Left renal cortex interstitium (tissue), 4 donors: Measurements from ENCODE around the gene PYM1. TPM values are rescaled to one million over a fixed set of nuclear protein-coding genes. Genes with fewer than 3 reads are reported as not detected.
"Not testable (repeated sequence)": the region's sequence is repeated elsewhere in the genome, so short reads cannot be mapped to it uniquely, and the experiment has no call there.

Experiments
- DNase-seq, 4 donors: peaks; one replicate each; pipeline ENCODE4 v3.0.0-alpha.2; 2013; ENCODE audit warnings: low read depth in 4 of 4, low spot score in 2 of 4, missing footprints in 1 of 4
- polyA plus RNA-seq, 4 donors: library from polyadenylated mRNA; unstranded; fragments of 120-200 nt; gene quantifications; one replicate each; pipeline ENCODE4 v1.2.1, GENCODE V29; 2013; ENCODE audit not compliant: insufficient read length in 4 of 4

Gene PYM1
- polyA plus RNA-seq, 4 donors = 34.9 to 41.9 (median 36.4) TPM

- DNase-seq = no peak
Observed at GRCh38 chr12:55915482-55915859, 12.2 kb downstream of the PYM1 start.

GRCh38 chr12:55912908-55913307 is 14.8 kb downstream of the PYM1 start:
- no peak for DNase-seq

GRCh38 chr12:55909513-55909884 is 18.2 kb downstream of the PYM1 start:
- no peak for DNase-seq

- DNase-seq = no peak
Observed at GRCh38 chr12:55908726-55909512, 18.8 kb downstream of the PYM1 start.

- no peak for DNase-seq
Observed at GRCh38 chr12:55906056-55906455, 21.6 kb downstream of the PYM1 start.

- DNase-seq = no peak
Observed at GRCh38 chr12:55901881-55902490, 25.7 kb downstream of the PYM1 start.

- DNase-seq = no peak
Observed at GRCh38 chr12:55899082-55899481, 28.6 kb downstream of the PYM1 start.

GRCh38 chr12:55893723-55894122 is 34.0 kb downstream of the PYM1 start:
- DNase-seq = no peak

GRCh38 chr12:55891310-55891709 is 36.4 kb downstream of the PYM1 start:
- DNase-seq = no peak

- no peak for DNase-seq
Observed at GRCh38 chr12:55885113-55885512, 42.6 kb downstream of the PYM1 start.

- no peak for DNase-seq
Observed at GRCh38 chr12:55877824-55878223, 49.9 kb downstream of the PYM1 start.

- DNase-seq = no peak
Observed at GRCh38 chr12:55875704-55876467, 51.8 kb downstream of the PYM1 start.

GRCh38 chr12:55874443-55874842 is 53.3 kb downstream of the PYM1 start:
- DNase-seq = no peak

GRCh38 chr12:55866454-55867004 is 61.2 kb downstream of the PYM1 start:
- DNase-seq = not testable (repeated sequence)

GRCh38 chr12:55865327-55865726 is 62.4 kb downstream of the PYM1 start:
- no peak for DNase-seq

- DNase-seq = not testable (repeated sequence)
Observed at GRCh38 chr12:55862931-55863330, 64.8 kb downstream of the PYM1 start.

GRCh38 chr12:55862286-55862685 is 65.4 kb downstream of the PYM1 start:
- no peak for DNase-seq

GRCh38 chr12:55861871-55862270 is 65.8 kb downstream of the PYM1 start:
- DNase-seq = no peak

GRCh38 chr12:55861396-55861795 is 66.3 kb downstream of the PYM1 start:
- no peak for DNase-seq

- DNase-seq = no peak
Observed at GRCh38 chr12:55852740-55853139, 75.0 kb downstream of the PYM1 start.
